22Rv1 (cell line): ENCODE data around the gene NPB.

Experiments
- CTCF ChIP-seq: fragments of 450-650 bp; IDR thresholded peaks from 2 replicates; pipeline ENCODE4 v1.5.1; 2017; ENCODE audit warnings: mild to moderate bottlenecking
- ZFX ChIP-seq: fragments of 450-650 bp; IDR thresholded peaks from 2 replicates; pipeline ENCODE4 v1.6.1; 2017; ENCODE audit warnings: antibody characterized with exemption, borderline replicate concordance

DNA sequence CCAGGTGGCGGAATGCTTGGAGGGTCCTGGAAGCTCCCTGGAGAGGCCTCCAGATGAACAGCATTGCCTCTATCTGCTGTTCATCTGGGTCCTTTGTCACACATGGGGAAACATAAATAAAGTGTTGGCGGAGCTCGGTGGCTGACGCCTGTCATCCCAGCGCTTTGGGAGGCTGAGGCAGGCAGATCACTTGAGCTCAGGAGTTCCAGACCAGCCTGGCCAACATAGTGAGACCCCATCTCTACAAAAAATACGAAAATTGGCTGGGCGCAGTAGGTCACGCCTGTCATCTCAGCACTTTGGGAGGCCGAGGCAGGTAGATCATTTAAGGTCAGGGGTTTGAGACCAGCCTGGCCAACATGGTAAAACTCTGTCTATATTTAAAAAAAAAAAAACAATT lies 42.8 kb downstream of the NPB start:
- TF ChIP-seq CTCF: no peak
- no peak for TF ChIP-seq ZFX
